ENCODE results near the gene BID. TPM values are rescaled to one million over a fixed set of nuclear protein-coding genes. Genes with fewer than 3 reads are reported as not detected.

The BID gene
- total RNA-seq, 1 experiment from 2014 or later = 44.4 TPM

DNA sequence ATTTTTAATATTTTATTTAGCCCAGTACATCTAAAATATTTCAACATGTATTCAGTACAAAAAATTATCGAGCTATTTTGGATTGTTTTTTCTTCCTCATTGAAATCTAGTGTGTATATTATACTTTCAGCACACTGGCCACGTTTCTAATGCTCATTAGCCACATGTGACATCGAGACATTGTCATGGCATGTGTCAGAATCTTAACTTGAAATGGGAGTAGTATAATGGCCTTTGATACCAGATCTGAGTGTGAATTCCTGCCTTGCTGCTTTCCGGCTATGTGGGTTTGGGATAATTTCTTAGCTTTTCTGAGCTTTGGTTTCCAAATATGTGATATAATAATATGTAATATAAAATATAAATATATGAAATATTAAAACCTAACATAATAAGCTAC, 81.4 kb downstream of the BID start:
- no peak for DNase-seq
- intact Hi-C loops (cut with micrococcal nuclease; ENCODE audit: unreplicated experiment) = no loop called here
- BruUV-seq (replicated peaks) = no TSS peak
- CTCF ChIA-PET = no interaction called here
- Histone ChIP-seq H3K9me3 (ENCODE audit: insufficient read depth, low read depth) (no peaks in the 10 kb centered on the region), H3K4me1 (replicated peaks; ENCODE audit: insufficient read depth) (no peaks in the 10 kb centered on the region), H3K9me2 (ENCODE audit: insufficient read depth) (no peaks in the 10 kb centered on the region), H2AFZ (no peak overlapping the region), H3K27me3 (ENCODE audit: insufficient read depth, low read depth) (no peaks in the 10 kb centered on the region), H3K4me2 (no peak overlapping the region), H3K4me3 (no peak overlapping the region), H4K20me1 (ENCODE audit: insufficient read depth) (no peaks in the 10 kb centered on the region), H3K27ac (no peak overlapping the region), H3K79me2 (ENCODE audit: low read depth) (no peaks in the 10 kb centered on the region), H3F3A (ENCODE audit: insufficient read depth, low read depth) (no peaks in the 10 kb centered on the region), H3K36me3 (ENCODE audit: low read depth) (no peaks in the 10 kb centered on the region)
- POLR2A ChIA-PET (ENCODE audit: unreplicated experiment) = no interaction called here
- no peak for TF ChIP-seq EZH2 (IDR thresholded peaks at IDR 0.05; ENCODE audit: low read depth)
- TF ChIP-seq, protein P1, sequence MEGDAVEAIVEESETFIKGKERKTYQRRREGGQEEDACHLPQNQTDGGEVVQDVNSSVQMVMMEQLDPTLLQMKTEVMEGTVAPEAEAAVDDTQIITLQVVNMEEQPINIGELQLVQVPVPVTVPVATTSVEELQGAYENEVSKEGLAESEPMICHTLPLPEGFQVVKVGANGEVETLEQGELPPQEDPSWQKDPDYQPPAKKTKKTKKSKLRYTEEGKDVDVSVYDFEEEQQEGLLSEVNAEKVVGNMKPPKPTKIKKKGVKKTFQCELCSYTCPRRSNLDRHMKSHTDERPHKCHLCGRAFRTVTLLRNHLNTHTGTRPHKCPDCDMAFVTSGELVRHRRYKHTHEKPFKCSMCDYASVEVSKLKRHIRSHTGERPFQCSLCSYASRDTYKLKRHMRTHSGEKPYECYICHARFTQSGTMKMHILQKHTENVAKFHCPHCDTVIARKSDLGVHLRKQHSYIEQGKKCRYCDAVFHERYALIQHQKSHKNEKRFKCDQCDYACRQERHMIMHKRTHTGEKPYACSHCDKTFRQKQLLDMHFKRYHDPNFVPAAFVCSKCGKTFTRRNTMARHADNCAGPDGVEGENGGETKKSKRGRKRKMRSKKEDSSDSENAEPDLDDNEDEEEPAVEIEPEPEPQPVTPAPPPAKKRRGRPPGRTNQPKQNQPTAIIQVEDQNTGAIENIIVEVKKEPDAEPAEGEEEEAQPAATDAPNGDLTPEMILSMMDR (conservative IDR thresholded peaks at IDR 0.05) = no peak

DNA sequence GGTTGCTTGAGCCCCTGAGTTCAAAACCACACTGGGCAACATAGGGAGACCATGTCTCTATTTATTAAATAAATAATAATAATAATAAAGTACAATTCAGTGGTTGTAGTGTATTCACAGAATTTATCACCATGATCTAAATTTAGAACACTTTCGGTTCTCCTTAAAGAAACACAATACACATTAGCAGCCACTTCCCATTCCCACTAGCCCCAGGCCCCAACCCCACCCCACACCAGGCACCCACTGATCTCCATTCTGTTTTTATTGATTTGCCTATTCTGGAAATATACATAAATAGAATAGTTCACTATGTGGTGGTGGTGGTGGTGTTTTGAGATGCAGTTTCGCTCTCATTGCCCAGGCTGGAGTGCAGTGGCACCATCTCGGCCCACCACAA, 90.0 kb downstream of the BID start:
- H3K36me3 ChIP-seq (ENCODE audit: low read depth) = no peaks in the 10 kb centered on the region
- H3F3A ChIP-seq (ENCODE audit: insufficient read depth, low read depth) = no peaks in the 10 kb centered on the region
- H3K4me2 ChIP-seq = no peak overlapping the region
- ChIA-PET POLR2A (ENCODE audit: unreplicated experiment) (no interaction called here), CTCF (no interaction called here)
- no peaks in the 10 kb centered on the region for H3K79me2 ChIP-seq (ENCODE audit: low read depth)
- no peak overlapping the region for H3K27ac ChIP-seq
- H3K9me2 ChIP-seq (ENCODE audit: insufficient read depth) = no peaks in the 10 kb centered on the region
- intact Hi-C loops (cut with micrococcal nuclease; ENCODE audit: unreplicated experiment) = no loop called here
- no peak overlapping the region for H3K4me3 ChIP-seq
- H3K4me1 ChIP-seq (replicated peaks; ENCODE audit: insufficient read depth) = no peaks in the 10 kb centered on the region
- H4K20me1 ChIP-seq (ENCODE audit: insufficient read depth) = no peaks in the 10 kb centered on the region
- no peak for DNase-seq
- H3K9me3 ChIP-seq (ENCODE audit: insufficient read depth, low read depth) = no peaks in the 10 kb centered on the region
- no peak overlapping the region for H2AFZ ChIP-seq
- no TSS peak for BruUV-seq (replicated peaks)
- no peaks in the 10 kb centered on the region for H3K27me3 ChIP-seq (ENCODE audit: insufficient read depth, low read depth)
- TF ChIP-seq, protein P1 (conservative IDR thresholded peaks at IDR 0.05) = no peak
- TF ChIP-seq EZH2 (IDR thresholded peaks at IDR 0.05; ENCODE audit: low read depth) = no peak

Small RNA genes within 50 kb of the gene (microRNA-seq; reads per million reads assigned to microRNA genes)
- gene MIR3198-1 (ENCODE audit: borderline number of aligned reads, borderline replicate concordance) = not detected

Other genes starting within 250 kb of the BID start
- gene SLC25A18, start 211.0 kb downstream of the BID start, total RNA-seq (2021) = 0.48 and 0.57 TPM in 2 replicates
- gene ATP6V1E1, start 145.7 kb downstream of the BID start, total RNA-seq (2021) = 53.5 and 58.0 TPM in 2 replicates
- gene BCL2L13, start 135.7 kb downstream of the BID start, total RNA-seq (2021) = 43.1 and 46.3 TPM in 2 replicates

All from PC-9 (cell line).